Measurements from ENCODE around the gene ABCG8.
"Not testable (repeated sequence)": the region's sequence is repeated elsewhere in the genome, so short reads cannot be mapped to it uniquely, and the experiment has no call there.

DNA sequence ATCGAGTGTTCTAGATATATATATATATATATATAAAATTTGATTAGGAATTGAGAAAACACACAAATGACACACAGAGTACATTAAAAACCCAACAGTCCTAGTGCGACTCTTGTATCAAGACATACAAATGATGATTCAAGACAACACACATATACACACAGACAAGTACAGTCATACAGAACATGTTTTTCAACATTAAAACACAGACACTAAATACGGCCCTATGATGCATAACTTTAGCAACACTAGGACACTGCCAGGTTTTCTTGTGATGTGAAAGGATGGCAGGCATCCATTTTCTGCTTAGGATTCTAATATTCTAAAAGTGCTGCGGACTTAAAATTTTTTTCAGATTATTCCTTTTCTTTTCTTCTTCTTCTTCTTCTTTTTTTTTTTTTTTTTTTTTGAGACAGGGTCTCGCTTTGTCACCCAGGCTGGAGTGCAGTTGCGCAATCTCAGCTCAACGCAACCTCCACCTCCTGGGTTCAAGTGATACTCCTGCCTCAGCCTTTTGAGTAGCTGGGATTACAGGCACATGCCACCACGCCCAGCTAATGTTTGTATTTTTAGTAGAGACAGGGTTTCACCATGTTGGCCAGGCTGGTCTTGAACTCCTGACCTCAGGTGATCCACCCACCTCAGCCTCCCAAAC is 72.5 kb downstream of the ABCG8 start:
- TF ChIP-seq, protein P1, sequence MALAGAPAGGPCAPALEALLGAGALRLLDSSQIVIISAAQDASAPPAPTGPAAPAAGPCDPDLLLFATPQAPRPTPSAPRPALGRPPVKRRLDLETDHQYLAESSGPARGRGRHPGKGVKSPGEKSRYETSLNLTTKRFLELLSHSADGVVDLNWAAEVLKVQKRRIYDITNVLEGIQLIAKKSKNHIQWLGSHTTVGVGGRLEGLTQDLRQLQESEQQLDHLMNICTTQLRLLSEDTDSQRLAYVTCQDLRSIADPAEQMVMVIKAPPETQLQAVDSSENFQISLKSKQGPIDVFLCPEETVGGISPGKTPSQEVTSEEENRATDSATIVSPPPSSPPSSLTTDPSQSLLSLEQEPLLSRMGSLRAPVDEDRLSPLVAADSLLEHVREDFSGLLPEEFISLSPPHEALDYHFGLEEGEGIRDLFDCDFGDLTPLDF (CRISPR knock-in tag; IDR thresholded peaks at IDR 0.05), result not testable (repeated sequence)
- TF ChIP-seq CHD1 (IDR thresholded peaks at IDR 0.05; ENCODE audit: low read length); ZNF143 (CRISPR knock-in tag; IDR thresholded peaks at IDR 0.05); TBL1XR1 (IDR thresholded peaks at IDR 0.05; ENCODE audit: low read length in 2 of 2); ZNF24 (IDR thresholded peaks at IDR 0.05); JUND (IDR thresholded peaks at IDR 0.05; ENCODE audit: borderline replicate concordance, low read depth, low read length); JUND (tag; IDR thresholded peaks at IDR 0.05; ENCODE audit: borderline replicate concordance, low read depth, low read length); YY1 (IDR thresholded peaks at IDR 0.05; ENCODE audit: borderline replicate concordance in 1 of 3, control insufficient read depth in 1 of 3, extremely low read depth in 1 of 3, insufficient read depth in 3 of 3, insufficient read length in 1 of 3, insufficient replicate concordance in 2 of 3, low read depth in 1 of 3, low read length in 2 of 3); GABPA (tag; conservative IDR thresholded peaks at IDR 0.05; ENCODE audit: low read depth); TOE1 (IDR thresholded peaks at IDR 0.05; ENCODE audit: borderline replicate concordance); TOE1 (CRISPR knock-in tag; IDR thresholded peaks at IDR 0.05; ENCODE audit: borderline replicate concordance, low read depth); ELF4 (CRISPR knock-in tag; IDR thresholded peaks at IDR 0.05): not testable (repeated sequence)
- TF ChIP-seq, protein P2, sequence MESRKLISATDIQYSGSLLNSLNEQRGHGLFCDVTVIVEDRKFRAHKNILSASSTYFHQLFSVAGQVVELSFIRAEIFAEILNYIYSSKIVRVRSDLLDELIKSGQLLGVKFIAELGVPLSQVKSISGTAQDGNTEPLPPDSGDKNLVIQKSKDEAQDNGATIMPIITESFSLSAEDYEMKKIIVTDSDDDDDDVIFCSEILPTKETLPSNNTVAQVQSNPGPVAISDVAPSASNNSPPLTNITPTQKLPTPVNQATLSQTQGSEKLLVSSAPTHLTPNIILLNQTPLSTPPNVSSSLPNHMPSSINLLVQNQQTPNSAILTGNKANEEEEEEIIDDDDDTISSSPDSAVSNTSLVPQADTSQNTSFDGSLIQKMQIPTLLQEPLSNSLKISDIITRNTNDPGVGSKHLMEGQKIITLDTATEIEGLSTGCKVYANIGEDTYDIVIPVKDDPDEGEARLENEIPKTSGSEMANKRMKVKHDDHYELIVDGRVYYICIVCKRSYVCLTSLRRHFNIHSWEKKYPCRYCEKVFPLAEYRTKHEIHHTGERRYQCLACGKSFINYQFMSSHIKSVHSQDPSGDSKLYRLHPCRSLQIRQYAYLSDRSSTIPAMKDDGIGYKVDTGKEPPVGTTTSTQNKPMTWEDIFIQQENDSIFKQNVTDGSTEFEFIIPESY (CRISPR knock-in tag; IDR thresholded peaks at IDR 0.05), result not testable (repeated sequence)

All from K562 (cell line).